ENCODE data around the gene EDARADD.
"Not testable (repeated sequence)": the region's sequence is repeated elsewhere in the genome, so short reads cannot be mapped to it uniquely, and the experiment has no call there.

The EDARADD gene

GRCh38 chr1:236440373-236440772, 46.3 kb downstream of the EDARADD start:
- DNase-seq = no peak

- no peak for DNase-seq
These were observed 56.7 kb downstream of the EDARADD start for GRCh38 chr1:236450779-236451178.

- no peak for DNase-seq
These were observed 57.8 kb downstream of the EDARADD start for GRCh38 chr1:236451796-236452373.

- no peak for DNase-seq
These were observed 61.2 kb downstream of the EDARADD start for GRCh38 chr1:236455243-236455642.

- no peak for DNase-seq
These were observed 63.7 kb downstream of the EDARADD start for GRCh38 chr1:236457775-236458174.

- DNase-seq = no peak
These were observed 64.9 kb downstream of the EDARADD start for GRCh38 chr1:236458996-236459395.

- no peak for DNase-seq
These were observed 66.0 kb downstream of the EDARADD start for GRCh38 chr1:236460103-236460502.

GRCh38 chr1:236464197-236464596, 70.1 kb downstream of the EDARADD start:
- not testable (repeated sequence) for DNase-seq

- no peak for DNase-seq
These were observed 71.3 kb downstream of the EDARADD start for GRCh38 chr1:236465231-236465958.

- DNase-seq = no peak
These were observed 71.8 kb downstream of the EDARADD start for GRCh38 chr1:236465959-236466303.

GRCh38 chr1:236467327-236467641, 73.2 kb downstream of the EDARADD start:
- DNase-seq = no peak

GRCh38 chr1:236468625-236469024, 74.5 kb downstream of the EDARADD start:
- DNase-seq = no peak

- DNase-seq = no peak
These were observed 75.4 kb downstream of the EDARADD start for GRCh38 chr1:236469466-236469865.

- no peak for DNase-seq
These were observed 77.0 kb downstream of the EDARADD start for GRCh38 chr1:236471096-236471495.

GRCh38 chr1:236471653-236472052, 77.6 kb downstream of the EDARADD start:
- no peak for DNase-seq

- DNase-seq = no peak
These were observed 79.0 kb downstream of the EDARADD start for GRCh38 chr1:236472850-236473788.

- DNase-seq = no peak
These were observed 81.9 kb downstream of the EDARADD start for GRCh38 chr1:236476019-236476418.

- DNase-seq = no peak
These were observed 86.8 kb downstream of the EDARADD start for GRCh38 chr1:236480758-236481436.

GRCh38 chr1:236484310-236484971, 90.4 kb downstream of the EDARADD start:
- DNase-seq = no peak

- DNase-seq = no peak
These were observed 92.4 kb downstream of the EDARADD start for GRCh38 chr1:236486356-236487002.

- DNase-seq = not testable (repeated sequence)
These were observed 95.1 kb downstream of the EDARADD start for GRCh38 chr1:236489161-236489560.

GRCh38 chr1:236489710-236490377, 95.8 kb downstream of the EDARADD start:
- no peak for DNase-seq

Measured in GOT3 (cell line).